SK-N-SH (cell line): ENCODE measurements around the gene ZBTB16. TPM values are rescaled to one million over a fixed set of nuclear protein-coding genes. Genes with fewer than 3 reads are reported as not detected.

Experiments used
- CTCF ChIA-PET: fragments of 300-600, 350-600 bp; formaldehyde crosslinking; extraction: SDS; loops from one replicate; lab custom pipeline; 2021; lab: Yijun Ruan, JAX
- POLR2A ChIA-PET: fragments of 350-600 bp; sonication (Branson Sonifier 250); formaldehyde crosslinking; extraction: SDS; loops from one replicate; lab custom pipeline; 2020; ENCODE audit warnings: antibody characterized with exemption, inconsistent platforms; lab: Yijun Ruan, JAX
- DNase-seq: peaks from one replicate; pipeline ENCODE4 v3.0.0; 2012
- H2AFZ ChIP-seq: fragments of 200-600 bp; sonication (generic); 2 replicates; pipeline ENCODE4 v1.8.1; 2016; ENCODE audit warnings: antibody characterized with exemption, mild to moderate bottlenecking, low read depth
- H3F3A ChIP-seq: fragments of 200-600 bp; sonication (generic); replicated peaks from 2 replicates; pipeline ENCODE3; 2016; ENCODE audit warnings: antibody characterized with exemption, mild to moderate bottlenecking; ENCODE audit not compliant: insufficient read depth
- H3K27ac ChIP-seq, 2 experiments: fragments of 200-500 bp in 1 of 2; fragments of 200-600 bp in 1 of 2; sonication (Bioruptor generic) in 1 of 2; sonication (generic), shearing (Covaris generic) in 1 of 2; 2 replicates each; pipeline versions ENCODE4 v1.5.1 to v1.6.1; 2014 to 2016; ENCODE audit warnings: low read depth in 2 of 2, inconsistent platforms in 1 of 2, low read length in 1 of 2, mild to moderate bottlenecking in 1 of 2, mixed read lengths in 1 of 2
- H3K27me3 ChIP-seq: fragments of 200-600 bp; sonication (generic), shearing (Covaris generic); 2 replicates; pipeline ENCODE4 v1.6.1; 2016; ENCODE audit warnings: mixed run types; ENCODE audit not compliant: insufficient read depth
- H3K36me3 ChIP-seq, 2 experiments: fragments of 200-500 bp in 1 of 2; fragments of 200-600 bp in 1 of 2; sonication (Bioruptor generic) in 1 of 2; sonication (generic) in 1 of 2; replicated peaks in 1 of 2; 2 replicates each; pipeline versions ENCODE3 to v1.5.1; 2014 to 2016; ENCODE audit warnings: low read length in 1 of 2, mild to moderate bottlenecking in 1 of 2; ENCODE audit not compliant: insufficient read depth in 2 of 2, control insufficient read depth in 1 of 2
- H3K4me1 ChIP-seq, 2 experiments: fragments of 200-500 bp in 1 of 2; fragments of 200-600 bp in 1 of 2; sonication (Bioruptor generic) in 1 of 2; sonication (generic), shearing (Covaris generic) in 1 of 2; 2 replicates each; pipeline versions ENCODE4 v1.5.1 to v1.6.1; 2014 to 2016; ENCODE audit warnings: low read depth in 1 of 2, low read length in 1 of 2, mixed run types in 1 of 2; ENCODE audit not compliant: insufficient read depth in 2 of 2, control insufficient read depth in 1 of 2
- H3K4me2 ChIP-seq: fragments of 200-600 bp; sonication (generic), shearing (Covaris generic); 2 replicates; pipeline ENCODE4 v1.6.1; 2017; ENCODE audit warnings: mixed run types
- H3K4me3 ChIP-seq, 2 experiments: fragments of 200-500 bp in 1 of 2; fragments of 200-600 bp in 1 of 2; sonication (Bioruptor generic) in 1 of 2; sonication (generic), shearing (Covaris generic) in 1 of 2; 2 replicates each; pipeline versions ENCODE4 v1.5.1 to v1.8.1; 2014 to 2016; ENCODE audit warnings: low read depth in 2 of 2, inconsistent platforms in 1 of 2, low read length in 1 of 2, mild to moderate bottlenecking in 1 of 2, mixed read lengths in 1 of 2, moderate library complexity in 1 of 2
- H3K79me2 ChIP-seq: fragments of 200-600 bp; sonication (generic); 2 replicates; pipeline ENCODE4 v1.8.1; 2017; ENCODE audit warnings: mild to moderate bottlenecking; ENCODE audit not compliant: insufficient read depth
- H3K9ac ChIP-seq: fragments of 200-600 bp; sonication (generic); 2 replicates; pipeline ENCODE4 v1.6.1; 2017; ENCODE audit warnings: mixed run types
- H3K9me2 ChIP-seq: fragments of 200-600 bp; sonication (generic); 2 replicates; pipeline ENCODE4 v1.6.1; 2017; ENCODE audit warnings: mixed run types
- H3K9me3 ChIP-seq: fragments of 200-600 bp; sonication (generic); 2 replicates; pipeline ENCODE4 v1.6.1; 2017; ENCODE audit warnings: mixed run types, mild to moderate bottlenecking, moderate library complexity
- H4K20me1 ChIP-seq: fragments of 200-600 bp; sonication (generic); 2 replicates; pipeline ENCODE4 v1.6.1; 2017; ENCODE audit warnings: mild to moderate bottlenecking, mixed run types; ENCODE audit not compliant: insufficient read depth
- ELF1 ChIP-seq: IDR thresholded peaks from 2 replicates; pipeline ENCODE4 v1.4.0; 2012
- EZH2phosphoT487 ChIP-seq: fragments of 200-600 bp; sonication (generic); IDR thresholded peaks from 2 replicates; pipeline ENCODE4 v1.6.1; 2017; ENCODE audit warnings: low read depth, mixed run types, mild to moderate bottlenecking, antibody characterized with exemption, moderate library complexity, borderline replicate concordance
- FOXJ3 ChIP-seq: sonication (generic); formaldehyde crosslinking; IDR thresholded peaks from 2 replicates; pipeline ENCODE4 v1.5.1; 2020; ENCODE audit warnings: mild to moderate bottlenecking, missing genetic modification reagents
- GABPA ChIP-seq: IDR thresholded peaks from 2 replicates; pipeline ENCODE4 v1.4.0; 2012; ENCODE audit warnings: low read depth, mild to moderate bottlenecking
- JUND ChIP-seq: IDR thresholded peaks from 2 replicates; pipeline ENCODE4 v1.4.0; 2012
- MEF2A ChIP-seq: IDR thresholded peaks from 2 replicates; pipeline ENCODE4 v1.4.0; 2012; ENCODE audit warnings: low read depth, borderline replicate concordance
- MXI1 ChIP-seq: IDR thresholded peaks from 2 replicates; pipeline ENCODE4 v1.6.1; 2012; ENCODE audit warnings: mild to moderate bottlenecking, low read depth, low read length, improper control_type of control experiment
- PBX3 ChIP-seq: IDR thresholded peaks from 2 replicates; pipeline ENCODE4; 2012
- RAD21 ChIP-seq: IDR thresholded peaks from 2 replicates; pipeline ENCODE4 v1.6.1; 2012; ENCODE audit warnings: mild to moderate bottlenecking, low read length
- RCOR1 ChIP-seq: fragments of 150-350 bp; IDR thresholded peaks from 2 replicates; pipeline ENCODE4 v1.6.1; 2017; ENCODE audit warnings: antibody characterized with exemption, low read length
- RFX5 ChIP-seq: IDR thresholded peaks from 2 replicates; pipeline ENCODE4 v1.6.1; 2012; ENCODE audit warnings: mild to moderate bottlenecking, improper control_type of control experiment, low read length
- RXRA ChIP-seq: IDR thresholded peaks from 2 replicates; pipeline ENCODE4 v1.4.0; 2012; ENCODE audit warnings: low read depth, mild to moderate bottlenecking, borderline replicate concordance
- SMC3 ChIP-seq: IDR thresholded peaks from 2 replicates; pipeline ENCODE4 v1.6.1; 2012; ENCODE audit warnings: low read depth, low read length, improper control_type of control experiment
- TAF1 ChIP-seq: IDR thresholded peaks from 2 replicates; pipeline ENCODE4 v1.6.1; 2012; ENCODE audit warnings: low read depth, mild to moderate bottlenecking, low read length, moderate library complexity, borderline replicate concordance
- TEAD4 ChIP-seq: IDR thresholded peaks from 2 replicates; pipeline ENCODE4 v1.4.0; 2012; ENCODE audit warnings: mild to moderate bottlenecking, borderline replicate concordance; ENCODE audit not compliant: insufficient read depth
- YY1 ChIP-seq: IDR thresholded peaks from 2 replicates; pipeline ENCODE4 v1.4.0; 2012; ENCODE audit warnings: low read depth, mild to moderate bottlenecking
- WGBS: methylation state at CpG from one replicate; pipeline ENCODE4 v1.1.6; 2017; ENCODE audit warnings: low lambda C conversion rate; 5-methylcytosine and 5-hydroxymethylcytosine counted together
- polyA plus RNA-seq, 3 experiments: library from polyadenylated mRNA; depleted of rRNA; stranded (reverse); fragments of >200 nt; gene quantifications; 2 replicates each; pipeline ENCODE4 v1.2.3, GENCODE V29; 2012
- TF ChIP-seq, protein P1 (sequence below): IDR thresholded peaks from 2 replicates; pipeline ENCODE4 v1.4.0; 2012; ENCODE audit warnings: low read depth, borderline replicate concordance
- TF ChIP-seq, protein P2 (sequence below): fragments of 150-350 bp; IDR thresholded peaks from 2 replicates; pipeline ENCODE4 v1.6.1; 2016; ENCODE audit warnings: mild to moderate bottlenecking, low read depth, low read length
- TF ChIP-seq, protein P3 (sequence below): IDR thresholded peaks from 2 replicates; pipeline ENCODE4 v1.4.0; 2012; ENCODE audit warnings: low read depth, borderline replicate concordance
- TF ChIP-seq, protein P4 (sequence below): IDR thresholded peaks from 2 replicates; pipeline ENCODE4 v1.6.1; 2012; ENCODE audit warnings: mild to moderate bottlenecking, low read depth, low read length, moderate library complexity

Gene ZBTB16
- polyA plus RNA-seq, 1 of the 3 experiments (the other 2 are of a cell fraction) = not detected

DNA sequence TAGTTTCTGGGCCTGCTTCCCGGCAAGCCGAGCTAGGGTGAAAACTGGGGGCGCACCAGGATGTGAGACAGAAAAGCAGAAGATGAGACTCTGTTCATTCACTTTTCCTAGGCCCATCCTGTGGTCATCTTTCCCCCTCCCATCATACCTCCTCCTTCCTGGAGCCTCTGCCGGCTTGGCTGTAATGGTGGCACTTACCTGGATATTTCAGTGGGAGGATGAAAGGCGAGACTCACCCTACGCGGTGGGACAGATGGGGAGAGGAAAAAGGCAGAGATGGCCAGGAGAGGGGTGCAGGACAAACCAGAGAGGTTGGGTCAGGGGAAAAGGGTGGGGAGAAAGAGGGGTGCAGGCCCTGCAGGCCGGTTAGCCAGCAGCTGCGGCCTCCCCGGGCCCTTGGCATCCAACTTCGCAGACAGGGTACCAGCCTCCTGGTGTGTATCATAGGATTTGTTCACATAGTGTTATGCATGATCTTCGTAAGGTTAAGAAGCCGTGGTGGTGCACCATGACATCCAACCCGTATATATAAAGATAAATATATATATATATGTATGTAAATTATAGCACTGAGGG, 195.1 kb downstream of the ZBTB16 start:
- no peak overlapping the region for H3K4me2 ChIP-seq
- DNase-seq = no peak
- CTCF ChIA-PET = no interaction called here
- WGBS = 85% methylated on average over 14 of the region's 14 CpGs
- no peaks in the 10 kb centered on the region for H4K20me1 ChIP-seq
- H3K4me1 ChIP-seq = no peaks in the 10 kb centered on the region; a peak in 1 of 4 replicates
- no peak overlapping the region for H3K27ac ChIP-seq
- H3K9me2 ChIP-seq = no peaks in the 10 kb centered on the region
- peaks cover 13% of the 10 kb centered on the region for H3K27me3 ChIP-seq
- H3K9ac ChIP-seq = no peak overlapping the region
- no peaks in the 10 kb centered on the region for H3F3A ChIP-seq
- H2AFZ ChIP-seq = no peak overlapping the region
- TF ChIP-seq MXI1 = no peak
- TF ChIP-seq, protein P1, sequence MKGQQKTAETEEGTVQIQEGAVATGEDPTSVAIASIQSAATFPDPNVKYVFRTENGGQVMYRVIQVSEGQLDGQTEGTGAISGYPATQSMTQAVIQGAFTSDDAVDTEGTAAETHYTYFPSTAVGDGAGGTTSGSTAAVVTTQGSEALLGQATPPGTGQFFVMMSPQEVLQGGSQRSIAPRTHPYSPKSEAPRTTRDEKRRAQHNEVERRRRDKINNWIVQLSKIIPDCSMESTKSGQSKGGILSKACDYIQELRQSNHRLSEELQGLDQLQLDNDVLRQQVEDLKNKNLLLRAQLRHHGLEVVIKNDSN = no peak
- no peak for TF ChIP-seq EZH2phosphoT487
- no peak for TF ChIP-seq MEF2A
- TF ChIP-seq PBX3 = no peak
- no peak for TF ChIP-seq RXRA
- TF ChIP-seq, protein P2, sequence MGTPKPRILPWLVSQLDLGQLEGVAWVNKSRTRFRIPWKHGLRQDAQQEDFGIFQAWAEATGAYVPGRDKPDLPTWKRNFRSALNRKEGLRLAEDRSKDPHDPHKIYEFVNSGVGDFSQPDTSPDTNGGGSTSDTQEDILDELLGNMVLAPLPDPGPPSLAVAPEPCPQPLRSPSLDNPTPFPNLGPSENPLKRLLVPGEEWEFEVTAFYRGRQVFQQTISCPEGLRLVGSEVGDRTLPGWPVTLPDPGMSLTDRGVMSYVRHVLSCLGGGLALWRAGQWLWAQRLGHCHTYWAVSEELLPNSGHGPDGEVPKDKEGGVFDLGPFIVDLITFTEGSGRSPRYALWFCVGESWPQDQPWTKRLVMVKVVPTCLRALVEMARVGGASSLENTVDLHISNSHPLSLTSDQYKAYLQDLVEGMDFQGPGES = no peak
- TF ChIP-seq TEAD4 = no peak
- TF ChIP-seq, protein P3, sequence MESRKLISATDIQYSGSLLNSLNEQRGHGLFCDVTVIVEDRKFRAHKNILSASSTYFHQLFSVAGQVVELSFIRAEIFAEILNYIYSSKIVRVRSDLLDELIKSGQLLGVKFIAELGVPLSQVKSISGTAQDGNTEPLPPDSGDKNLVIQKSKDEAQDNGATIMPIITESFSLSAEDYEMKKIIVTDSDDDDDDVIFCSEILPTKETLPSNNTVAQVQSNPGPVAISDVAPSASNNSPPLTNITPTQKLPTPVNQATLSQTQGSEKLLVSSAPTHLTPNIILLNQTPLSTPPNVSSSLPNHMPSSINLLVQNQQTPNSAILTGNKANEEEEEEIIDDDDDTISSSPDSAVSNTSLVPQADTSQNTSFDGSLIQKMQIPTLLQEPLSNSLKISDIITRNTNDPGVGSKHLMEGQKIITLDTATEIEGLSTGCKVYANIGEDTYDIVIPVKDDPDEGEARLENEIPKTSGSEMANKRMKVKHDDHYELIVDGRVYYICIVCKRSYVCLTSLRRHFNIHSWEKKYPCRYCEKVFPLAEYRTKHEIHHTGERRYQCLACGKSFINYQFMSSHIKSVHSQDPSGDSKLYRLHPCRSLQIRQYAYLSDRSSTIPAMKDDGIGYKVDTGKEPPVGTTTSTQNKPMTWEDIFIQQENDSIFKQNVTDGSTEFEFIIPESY = no peak
- no peak for TF ChIP-seq SMC3
- TF ChIP-seq ELF1 = no peak
- no peak for TF ChIP-seq RAD21
- no peak for TF ChIP-seq RCOR1
- no peak for TF ChIP-seq TAF1
- no peak for TF ChIP-seq JUND
- no peak for TF ChIP-seq RFX5
- no peak for TF ChIP-seq GABPA
- TF ChIP-seq, protein P4, sequence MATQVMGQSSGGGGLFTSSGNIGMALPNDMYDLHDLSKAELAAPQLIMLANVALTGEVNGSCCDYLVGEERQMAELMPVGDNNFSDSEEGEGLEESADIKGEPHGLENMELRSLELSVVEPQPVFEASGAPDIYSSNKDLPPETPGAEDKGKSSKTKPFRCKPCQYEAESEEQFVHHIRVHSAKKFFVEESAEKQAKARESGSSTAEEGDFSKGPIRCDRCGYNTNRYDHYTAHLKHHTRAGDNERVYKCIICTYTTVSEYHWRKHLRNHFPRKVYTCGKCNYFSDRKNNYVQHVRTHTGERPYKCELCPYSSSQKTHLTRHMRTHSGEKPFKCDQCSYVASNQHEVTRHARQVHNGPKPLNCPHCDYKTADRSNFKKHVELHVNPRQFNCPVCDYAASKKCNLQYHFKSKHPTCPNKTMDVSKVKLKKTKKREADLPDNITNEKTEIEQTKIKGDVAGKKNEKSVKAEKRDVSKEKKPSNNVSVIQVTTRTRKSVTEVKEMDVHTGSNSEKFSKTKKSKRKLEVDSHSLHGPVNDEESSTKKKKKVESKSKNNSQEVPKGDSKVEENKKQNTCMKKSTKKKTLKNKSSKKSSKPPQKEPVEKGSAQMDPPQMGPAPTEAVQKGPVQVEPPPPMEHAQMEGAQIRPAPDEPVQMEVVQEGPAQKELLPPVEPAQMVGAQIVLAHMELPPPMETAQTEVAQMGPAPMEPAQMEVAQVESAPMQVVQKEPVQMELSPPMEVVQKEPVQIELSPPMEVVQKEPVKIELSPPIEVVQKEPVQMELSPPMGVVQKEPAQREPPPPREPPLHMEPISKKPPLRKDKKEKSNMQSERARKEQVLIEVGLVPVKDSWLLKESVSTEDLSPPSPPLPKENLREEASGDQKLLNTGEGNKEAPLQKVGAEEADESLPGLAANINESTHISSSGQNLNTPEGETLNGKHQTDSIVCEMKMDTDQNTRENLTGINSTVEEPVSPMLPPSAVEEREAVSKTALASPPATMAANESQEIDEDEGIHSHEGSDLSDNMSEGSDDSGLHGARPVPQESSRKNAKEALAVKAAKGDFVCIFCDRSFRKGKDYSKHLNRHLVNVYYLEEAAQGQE = no peak
- no peak for TF ChIP-seq YY1
- no peak for TF ChIP-seq FOXJ3 (CRISPR knock-in tag)
- H3K36me3 ChIP-seq = no peaks in the 10 kb centered on the region
- H3K4me3 ChIP-seq = no peak overlapping the region
- H3K79me2 ChIP-seq = no peaks in the 10 kb centered on the region
- H3K9me3 ChIP-seq = no peaks in the 10 kb centered on the region
- POLR2A ChIA-PET = no interaction called here
